HFFc6 (cell line): Measurements from ENCODE around the gene GRID1. TPM values are rescaled to one million over a fixed set of nuclear protein-coding genes. Genes with fewer than 3 reads are reported as not detected.
A peak's percentile ranks its signal among the peaks of the same experiment; 100 is the strongest.

ENCODE experiments used
- DNase-seq: peaks from one replicate; pipeline ENCODE4 v3.0.0-alpha.2; 2018
- H3K27ac Mint-ChIP-seq: 2 replicates; pipeline ENCODE4 v1.8.0; 2020; ENCODE audit warnings: mild to moderate bottlenecking, mixed read lengths
- H3K27me3 Mint-ChIP-seq: 2 replicates; pipeline ENCODE4 v1.8.0; 2021; ENCODE audit warnings: mild to moderate bottlenecking, moderate library complexity, mixed read lengths; ENCODE audit not compliant: insufficient read depth
- H3K36me3 Mint-ChIP-seq: 2 replicates; pipeline ENCODE4 v1.8.0; 2021; ENCODE audit warnings: low read depth, mixed read lengths
- H3K4me1 Mint-ChIP-seq: 2 replicates; pipeline ENCODE4 v1.8.0; 2020; ENCODE audit warnings: low read depth, mixed read lengths
- H3K4me3 Mint-ChIP-seq: 2 replicates; pipeline ENCODE4 v1.8.0; 2020; ENCODE audit warnings: mild to moderate bottlenecking, moderate library complexity, mixed read lengths
- H3K9me3 Mint-ChIP-seq: 2 replicates; pipeline ENCODE4 v1.8.0; 2020; ENCODE audit warnings: mild to moderate bottlenecking, mixed read lengths
- long read RNA-seq: library from polyadenylated mRNA; unstranded; transcript quantifications from one replicate; pipeline ENCODE4 v2.0.0, GENCODE V29; 2019
- total RNA-seq, 6 experiments: library from RNA; stranded (reverse); fragmentation: NEBNext Ultra II Directional; extraction: Animal tissue kit (Norgen Biotek cat#: 25700); gene quantifications; 2 replicates in 1 of 6; 3 replicates in 5 of 6; pipeline ENCODE4 v1.2.3, GENCODE V29; 2021
- TF ChIP-seq, protein P1 (sequence below): fragments of 200-600 bp; sonication (generic); IDR thresholded peaks from 2 replicates; pipeline ENCODE4 v1.5.0; 2021; ENCODE audit warnings: antibody characterized with exemption, mild to moderate bottlenecking

Gene GRID1
- total RNA-seq: not detected
- long read RNA-seq: 0 reads

- TF ChIP-seq, protein P1, sequence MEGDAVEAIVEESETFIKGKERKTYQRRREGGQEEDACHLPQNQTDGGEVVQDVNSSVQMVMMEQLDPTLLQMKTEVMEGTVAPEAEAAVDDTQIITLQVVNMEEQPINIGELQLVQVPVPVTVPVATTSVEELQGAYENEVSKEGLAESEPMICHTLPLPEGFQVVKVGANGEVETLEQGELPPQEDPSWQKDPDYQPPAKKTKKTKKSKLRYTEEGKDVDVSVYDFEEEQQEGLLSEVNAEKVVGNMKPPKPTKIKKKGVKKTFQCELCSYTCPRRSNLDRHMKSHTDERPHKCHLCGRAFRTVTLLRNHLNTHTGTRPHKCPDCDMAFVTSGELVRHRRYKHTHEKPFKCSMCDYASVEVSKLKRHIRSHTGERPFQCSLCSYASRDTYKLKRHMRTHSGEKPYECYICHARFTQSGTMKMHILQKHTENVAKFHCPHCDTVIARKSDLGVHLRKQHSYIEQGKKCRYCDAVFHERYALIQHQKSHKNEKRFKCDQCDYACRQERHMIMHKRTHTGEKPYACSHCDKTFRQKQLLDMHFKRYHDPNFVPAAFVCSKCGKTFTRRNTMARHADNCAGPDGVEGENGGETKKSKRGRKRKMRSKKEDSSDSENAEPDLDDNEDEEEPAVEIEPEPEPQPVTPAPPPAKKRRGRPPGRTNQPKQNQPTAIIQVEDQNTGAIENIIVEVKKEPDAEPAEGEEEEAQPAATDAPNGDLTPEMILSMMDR: no peak
- peaks cover 28% of the 10 kb centered on the region for H3K27me3 Mint-ChIP-seq
- H3K36me3 Mint-ChIP-seq: no peaks in the 10 kb centered on the region
- no peak for DNase-seq
- H3K27ac Mint-ChIP-seq: no peak within 1 kb of the TSS
- peak within 1 kb of the TSS; percentile 50 for H3K4me3 Mint-ChIP-seq
- H3K4me1 Mint-ChIP-seq: no peaks in the 10 kb centered on the region
- H3K9me3 Mint-ChIP-seq: no peaks in the 10 kb centered on the region
Observed at GRCh38 chr10:86366033-86366901, at the start of gene GRID1. Gene GRID1, minus strand, starts transcription at chr10:86366795.

GRCh38 chr10:86415583-86415982 lies 49.0 kb upstream of the GRID1 start:
- Mint-ChIP-seq H3K9me3 (peaks cover 6% of the 10 kb centered on the region; the same call in 1 of the 2 replicates), H3K4me3 (no peak overlapping the region), H3K27ac (no peak overlapping the region), H3K27me3 (peaks cover 2% of the 10 kb centered on the region), H3K36me3 (peaks cover 7% of the 10 kb centered on the region), H3K4me1 (peaks cover 30% of the 10 kb centered on the region)
- no peak for DNase-seq
- TF ChIP-seq, protein P1: no peak

DNA sequence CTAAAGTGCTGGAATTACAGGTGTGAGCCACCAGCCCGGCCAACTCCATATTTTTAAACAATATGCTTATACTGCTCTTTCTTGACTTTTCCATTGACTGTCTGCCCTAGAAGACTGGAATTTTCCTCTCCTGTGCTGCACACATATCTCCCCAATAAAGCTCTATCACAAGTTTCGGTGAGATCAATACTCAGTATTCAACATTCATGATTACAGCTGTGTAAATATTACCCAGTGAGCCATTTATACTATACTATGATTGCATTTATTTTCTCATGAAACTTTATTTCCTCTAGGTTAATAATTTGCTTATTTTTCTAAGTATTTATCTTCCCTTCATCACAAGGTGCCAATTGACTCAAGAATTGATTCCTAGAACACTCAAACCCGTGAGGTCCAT lies 48.5 kb upstream of the GRID1 start:
- no peak for DNase-seq
- Mint-ChIP-seq H3K9me3 (peaks cover 8% of the 10 kb centered on the region; the same call in 1 of the 2 replicates), H3K36me3 (peaks cover 8% of the 10 kb centered on the region), H3K27ac (no peak overlapping the region), H3K4me3 (no peak overlapping the region), H3K27me3 (peaks cover 2% of the 10 kb centered on the region), H3K4me1 (peaks cover 34% of the 10 kb centered on the region)
- TF ChIP-seq, protein P1: no peak

- H3K4me3 Mint-ChIP-seq: no peak overlapping the region; the same call in 1 of the 2 replicates
- no peak overlapping the region; the same call in 1 of the 2 replicates for H3K27ac Mint-ChIP-seq
- H3K9me3 Mint-ChIP-seq: peaks cover 8% of the 10 kb centered on the region; the same call in 1 of the 2 replicates
- H3K27me3 Mint-ChIP-seq: peaks cover 2% of the 10 kb centered on the region
- TF ChIP-seq, protein P1: no peak
- peak; percentile 40 for DNase-seq
- peaks cover 42% of the 10 kb centered on the region for H3K4me1 Mint-ChIP-seq
- peaks cover 8% of the 10 kb centered on the region for H3K36me3 Mint-ChIP-seq
Observed at GRCh38 chr10:86413046-86413728, 46.6 kb upstream of the GRID1 start.

- H3K4me3 Mint-ChIP-seq: peak overlapping the region; percentile 52; the same call in 1 of the 2 replicates
- H3K9me3 Mint-ChIP-seq: peaks cover 8% of the 10 kb centered on the region; the same call in 1 of the 2 replicates
- H3K27me3 Mint-ChIP-seq: peaks cover 2% of the 10 kb centered on the region
- peaks cover 42% of the 10 kb centered on the region for H3K4me1 Mint-ChIP-seq
- H3K27ac Mint-ChIP-seq: peak overlapping the region; percentile 87
- TF ChIP-seq, protein P1: no peak
- peaks cover 8% of the 10 kb centered on the region for H3K36me3 Mint-ChIP-seq
- DNase-seq: no peak
Observed at GRCh38 chr10:86411852-86412560, 45.4 kb upstream of the GRID1 start.
